Uterus (tissue), 4 donors: ENCODE measurements around the gene PRRT4. TPM values are rescaled to one million over a fixed set of nuclear protein-coding genes. Genes with fewer than 3 reads are reported as not detected.

Experiments
- DNase-seq, 2 donors: peaks; one replicate each; pipeline ENCODE4 v3.0.0-alpha.2; 2019 to 2020
- H3K27ac ChIP-seq, 2 donors: fragments of 200-600 bp; sonication (generic); 1 replicate in 1 of 2; 2 replicates in 1 of 2; pipeline ENCODE4 v1.5.1; 2016 to 2018
- H3K27me3 ChIP-seq, 2 donors: fragments of 200-600 bp; sonication (generic); one replicate each; pipeline ENCODE4 v1.5.1; 2018 to 2019; ENCODE audit warnings: control low read depth in 1 of 2
- H3K36me3 ChIP-seq, 2 donors: fragments of 200-600 bp; sonication (generic); one replicate each; pipeline ENCODE4 v1.5.1; 2019; ENCODE audit warnings: control low read depth in 1 of 2
- H3K4me1 ChIP-seq, 2 donors: fragments of 200-600 bp; sonication (generic); one replicate each; pipeline ENCODE4 v1.5.1; 2018 to 2019; ENCODE audit warnings: control low read depth in 1 of 2
- H3K4me3 ChIP-seq, 2 donors: fragments of 200-600 bp; sonication (generic); 1 replicate in 1 of 2; 2 replicates in 1 of 2; pipeline ENCODE4 v1.5.1; 2018 to 2019; ENCODE audit warnings: mild to moderate bottlenecking in 1 of 2
- H3K9me3 ChIP-seq, 2 donors: fragments of 200-600 bp; sonication (generic); one replicate each; pipeline ENCODE4 v1.5.1; 2019; ENCODE audit warnings: control low read depth in 1 of 2
- POLR2A ChIP-seq, 2 donors: fragments of 450-650 bp; IDR thresholded peaks; one replicate each; pipeline ENCODE4 v1.6.1; 2016; ENCODE audit warnings: antibody characterized with exemption in 2 of 2, mild to moderate bottlenecking in 1 of 2, moderate library complexity in 1 of 2
- intact Hi-C: fragments of 100-400 bp; cut with DNase I; formaldehyde crosslinking; loops from one replicate; pipeline ENCODE4 v1.15.1; 2023; ENCODE audit warnings: low total_unique reads
- total RNA-seq, 4 donors: library from RNA; depleted of rRNA in 3 of 4; stranded (reverse); fragments of >200 nt in 3 of 4; gene quantifications; one replicate each; pipeline versions ENCODE4 v1.1.0 to v1.2.4, GENCODE V29; 2014 to 2023
- TF ChIP-seq, protein P1 (sequence below), 4 experiments: fragments of 200-600 bp in 2 of 4; fragments of 450-650 bp in 2 of 4; sonication (generic) in 2 of 4; IDR thresholded peaks; one replicate each; pipeline ENCODE4 v1.5.1; 2016 to 2019; ENCODE audit warnings: antibody characterized with exemption in 4 of 4, mild to moderate bottlenecking in 2 of 4, moderate library complexity in 1 of 4
- donor health status: DM: yes; HTN: yes; CAD: no.

The PRRT4 gene
- total RNA-seq, 4 donors from 2014 or later, result 1.3 to 1.7 TPM; not detected in 2

DNA sequence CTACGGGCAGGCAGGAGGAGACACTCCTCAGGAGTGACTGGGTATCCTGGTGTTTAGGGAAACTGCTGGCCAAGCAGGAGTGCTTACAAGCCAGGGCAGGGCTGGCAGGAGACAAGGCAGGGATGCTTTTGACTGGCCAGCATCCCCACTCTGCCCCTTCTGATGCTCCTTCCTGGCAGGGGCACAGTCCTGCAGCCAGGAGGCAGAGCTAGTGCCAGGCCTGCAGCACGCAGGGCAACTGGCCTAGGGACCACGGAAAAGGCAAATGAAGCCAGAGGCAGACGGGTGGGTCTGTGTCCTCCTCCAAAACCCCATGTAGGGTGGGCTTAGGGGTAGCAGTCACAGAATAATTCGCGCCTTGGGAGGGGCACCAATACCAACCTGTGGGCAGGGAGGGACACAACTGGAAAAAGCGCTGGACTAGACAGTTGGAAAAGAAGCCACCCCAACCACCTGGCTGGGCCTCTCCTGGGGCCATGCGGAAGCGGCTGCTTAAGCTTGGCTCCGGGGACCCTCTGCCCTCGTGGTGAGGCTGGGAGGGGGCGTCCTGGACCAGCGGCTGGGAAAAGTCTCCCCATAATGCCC lies 43.5 kb upstream of the PRRT4 start:
- no peaks in the 10 kb centered on the region for H3K27me3 ChIP-seq
- DNase-seq, result no peak
- no peaks in the 10 kb centered on the region for H3K36me3 ChIP-seq
- TF ChIP-seq POLR2A (IDR thresholded peaks at IDR 0.05), result no peak
- TF ChIP-seq, protein P1, sequence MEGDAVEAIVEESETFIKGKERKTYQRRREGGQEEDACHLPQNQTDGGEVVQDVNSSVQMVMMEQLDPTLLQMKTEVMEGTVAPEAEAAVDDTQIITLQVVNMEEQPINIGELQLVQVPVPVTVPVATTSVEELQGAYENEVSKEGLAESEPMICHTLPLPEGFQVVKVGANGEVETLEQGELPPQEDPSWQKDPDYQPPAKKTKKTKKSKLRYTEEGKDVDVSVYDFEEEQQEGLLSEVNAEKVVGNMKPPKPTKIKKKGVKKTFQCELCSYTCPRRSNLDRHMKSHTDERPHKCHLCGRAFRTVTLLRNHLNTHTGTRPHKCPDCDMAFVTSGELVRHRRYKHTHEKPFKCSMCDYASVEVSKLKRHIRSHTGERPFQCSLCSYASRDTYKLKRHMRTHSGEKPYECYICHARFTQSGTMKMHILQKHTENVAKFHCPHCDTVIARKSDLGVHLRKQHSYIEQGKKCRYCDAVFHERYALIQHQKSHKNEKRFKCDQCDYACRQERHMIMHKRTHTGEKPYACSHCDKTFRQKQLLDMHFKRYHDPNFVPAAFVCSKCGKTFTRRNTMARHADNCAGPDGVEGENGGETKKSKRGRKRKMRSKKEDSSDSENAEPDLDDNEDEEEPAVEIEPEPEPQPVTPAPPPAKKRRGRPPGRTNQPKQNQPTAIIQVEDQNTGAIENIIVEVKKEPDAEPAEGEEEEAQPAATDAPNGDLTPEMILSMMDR (IDR thresholded peaks at IDR 0.05), result no peak
- H3K4me1 ChIP-seq, result peaks cover 0 to 6% of the 10 kb centered on the region in 2 donors
- H3K27ac ChIP-seq, result peak overlapping the region; percentile 37 to 69
- intact Hi-C loops, result no loop called here
- H3K4me3 ChIP-seq, result peak overlapping the region; percentile 35 to 64
- no peaks in the 10 kb centered on the region for H3K9me3 ChIP-seq

DNA sequence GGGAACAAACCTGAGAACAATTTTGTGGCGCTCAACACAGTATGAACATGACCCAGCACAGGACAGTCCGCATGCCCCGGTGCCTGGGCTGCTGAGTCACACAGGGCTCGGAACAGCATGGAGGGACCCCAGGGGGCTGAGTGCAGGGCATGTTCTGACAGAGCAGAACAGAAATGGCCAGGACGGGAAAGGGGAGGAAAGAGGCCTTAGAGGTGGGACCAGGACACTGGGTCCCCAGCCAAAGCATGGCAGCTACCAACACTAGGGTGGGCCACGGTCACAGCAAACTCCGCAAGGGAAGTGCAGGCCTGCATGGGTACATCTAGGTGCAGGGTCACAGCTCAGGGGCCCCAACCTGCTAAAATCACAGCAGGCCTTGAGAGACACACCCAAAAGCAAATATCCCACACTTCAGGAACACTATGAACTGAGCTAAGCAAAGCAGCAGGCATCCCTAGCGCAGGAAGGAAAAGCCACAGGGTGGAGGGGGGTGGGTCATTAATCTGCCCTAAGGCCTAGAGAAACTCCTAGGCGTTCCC lies 42.7 kb upstream of the PRRT4 start:
- H3K9me3 ChIP-seq, result no peaks in the 10 kb centered on the region
- no peaks in the 10 kb centered on the region for H3K27me3 ChIP-seq
- peak overlapping the region in 1 of 2 donors; percentile 69 for H3K27ac ChIP-seq
- no peak for TF ChIP-seq POLR2A (IDR thresholded peaks at IDR 0.05)
- TF ChIP-seq, protein P1 (IDR thresholded peaks at IDR 0.05), result no peak
- DNase-seq, result no peak
- intact Hi-C loops, result no loop called here
- H3K36me3 ChIP-seq, result no peaks in the 10 kb centered on the region
- H3K4me1 ChIP-seq, result peaks cover 0 to 6% of the 10 kb centered on the region in 2 donors
- H3K4me3 ChIP-seq, result no peak overlapping the region

DNA sequence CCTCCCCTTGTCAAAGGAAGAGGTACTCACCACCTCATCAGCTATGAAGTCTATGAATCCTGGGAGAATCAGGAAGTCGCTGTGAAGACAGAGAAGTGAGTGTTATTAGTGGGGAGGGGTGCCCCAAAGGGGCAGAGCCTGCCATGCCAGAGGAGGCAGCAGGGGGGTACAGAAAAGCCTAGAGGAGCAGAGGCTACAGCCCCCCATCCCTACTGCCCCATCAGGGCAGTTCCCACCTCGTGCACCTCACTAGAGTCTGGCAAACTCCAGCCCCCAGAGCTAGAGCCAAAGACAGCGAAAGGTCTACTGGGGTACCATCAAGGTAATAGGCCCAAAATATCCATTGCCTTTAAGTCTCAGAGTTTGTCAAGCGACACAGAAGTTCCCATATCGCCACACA lies 42.2 kb upstream of the PRRT4 start:
- no peak overlapping the region for H3K4me3 ChIP-seq
- intact Hi-C loops, result no loop called here
- no peak overlapping the region for H3K27ac ChIP-seq
- DNase-seq, result no peak
- no peak for TF ChIP-seq POLR2A (IDR thresholded peaks at IDR 0.05)
- TF ChIP-seq, protein P1 (IDR thresholded peaks at IDR 0.05), result no peak
- no peaks in the 10 kb centered on the region for H3K27me3 ChIP-seq
- H3K9me3 ChIP-seq, result no peaks in the 10 kb centered on the region
- H3K4me1 ChIP-seq, result peaks cover 0 to 6% of the 10 kb centered on the region in 2 donors
- no peaks in the 10 kb centered on the region for H3K36me3 ChIP-seq

DNA sequence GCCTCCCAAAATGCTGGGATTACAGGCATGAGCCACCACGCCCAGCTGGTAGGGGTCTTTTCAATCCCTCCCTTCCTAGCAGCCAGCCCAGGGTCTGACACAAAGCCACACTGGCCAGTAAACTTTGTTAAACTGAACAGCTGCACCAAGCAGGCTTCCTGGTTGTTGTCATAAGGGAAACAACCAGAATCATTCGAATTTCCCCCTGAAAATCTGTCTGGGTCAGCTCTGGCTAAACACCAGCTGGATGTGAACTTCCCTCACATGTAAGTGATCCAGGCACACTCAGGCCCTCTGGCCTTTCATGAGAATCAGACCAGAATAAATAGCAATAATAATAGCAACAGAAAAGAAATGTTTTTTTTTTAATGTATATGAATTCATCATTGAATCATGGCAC lies 40.9 kb upstream of the PRRT4 start:
- Histone ChIP-seq H3K27me3 (no peaks in the 10 kb centered on the region), H3K36me3 (no peaks in the 10 kb centered on the region), H3K4me1 (peaks cover 0 to 6% of the 10 kb centered on the region in 2 donors), H3K27ac (no peak overlapping the region), H3K4me3 (no peak overlapping the region), H3K9me3 (no peaks in the 10 kb centered on the region)
- no peak for DNase-seq
- no peak for TF ChIP-seq POLR2A (IDR thresholded peaks at IDR 0.05)
- intact Hi-C loops, result no loop called here

DNA sequence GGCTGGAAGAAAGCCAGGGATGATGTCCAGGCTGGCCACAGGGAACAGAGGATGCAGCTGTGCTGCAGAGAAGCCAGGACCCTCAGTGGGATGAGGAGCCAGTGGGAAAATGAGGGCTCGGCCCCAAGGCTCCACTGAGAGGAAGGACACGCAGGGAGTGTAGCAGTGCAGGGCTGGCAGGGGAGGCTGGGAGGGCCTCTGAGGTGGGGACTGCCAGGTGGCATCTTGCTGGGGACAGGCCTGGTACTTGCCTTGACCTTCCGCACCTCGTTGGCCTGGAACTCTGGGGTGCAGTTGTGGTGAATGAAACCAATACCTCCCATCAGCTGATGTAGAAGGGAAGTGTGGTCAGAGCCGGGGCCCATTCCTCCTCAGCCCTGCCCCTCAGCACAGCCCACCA lies 39.1 kb upstream of the PRRT4 start:
- H3K4me3 ChIP-seq, result no peak overlapping the region
- no peak for DNase-seq
- peaks cover 0 to 6% of the 10 kb centered on the region in 2 donors for H3K4me1 ChIP-seq
- no peak for TF ChIP-seq POLR2A (IDR thresholded peaks at IDR 0.05)
- TF ChIP-seq, protein P1 (IDR thresholded peaks at IDR 0.05), result no peak
- no peaks in the 10 kb centered on the region for H3K9me3 ChIP-seq
- H3K27me3 ChIP-seq, result no peaks in the 10 kb centered on the region
- intact Hi-C loops, result no loop called here
- H3K36me3 ChIP-seq, result no peaks in the 10 kb centered on the region
- no peak overlapping the region for H3K27ac ChIP-seq
